GM21529 (cell line): ENCODE measurements around the gene ZCCHC24.
"Not testable (repeated sequence)": the region's sequence is repeated elsewhere in the genome, so short reads cannot be mapped to it uniquely, and the experiment has no call there.

Source experiments
- ATAC-seq: cut with Tn5 transposase; IDR thresholded peaks from one replicate; pipeline ENCODE4 v1.9.1; 2021; ENCODE audit not compliant: unreplicated experiment

Gene ZCCHC24

DNA sequence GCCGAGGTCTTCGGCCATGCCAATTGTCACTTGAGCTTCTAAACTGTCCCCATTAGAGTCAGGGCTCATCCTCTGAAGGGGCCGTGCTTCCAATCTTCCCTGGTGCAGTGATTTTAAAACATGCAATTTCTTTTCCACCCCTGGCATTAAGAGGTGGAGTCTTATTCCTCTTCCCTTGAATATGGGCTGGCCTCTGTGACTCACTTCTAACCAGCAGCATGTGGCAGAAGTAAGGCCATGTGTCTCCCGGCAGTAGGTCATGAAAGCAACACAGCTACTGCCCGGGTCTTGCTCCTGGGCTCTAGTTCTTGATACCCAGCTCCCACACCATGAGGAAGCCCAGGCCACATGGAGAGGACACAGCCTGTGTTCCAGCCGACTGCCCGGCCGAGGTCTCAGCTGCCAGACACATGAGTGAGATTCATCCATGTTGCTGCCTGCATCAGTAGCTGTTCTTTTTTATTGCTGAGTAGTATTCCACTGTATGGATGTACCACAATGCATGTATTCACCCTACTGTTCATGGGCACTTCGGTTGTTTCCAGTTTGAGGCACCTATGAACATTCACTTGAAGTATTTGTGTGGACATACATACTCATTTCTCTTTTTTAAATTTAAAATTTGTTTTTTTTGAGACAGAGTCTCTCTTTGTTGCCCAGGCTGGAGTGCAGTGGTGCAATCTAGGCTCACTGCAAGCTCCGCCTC lies 112.7 kb downstream of the ZCCHC24 start:
- ATAC-seq, result not testable (repeated sequence)
